SKM-1 (cell line): Measurements from ENCODE around the gene PLCL1.

ENCODE experiments used
- DNase-seq: peaks from one replicate; lab custom pipeline; 2025; ENCODE audit not compliant: unreplicated experiment; lab: John Stamatoyannopoulos, UW

PLCL1 gene

DNA sequence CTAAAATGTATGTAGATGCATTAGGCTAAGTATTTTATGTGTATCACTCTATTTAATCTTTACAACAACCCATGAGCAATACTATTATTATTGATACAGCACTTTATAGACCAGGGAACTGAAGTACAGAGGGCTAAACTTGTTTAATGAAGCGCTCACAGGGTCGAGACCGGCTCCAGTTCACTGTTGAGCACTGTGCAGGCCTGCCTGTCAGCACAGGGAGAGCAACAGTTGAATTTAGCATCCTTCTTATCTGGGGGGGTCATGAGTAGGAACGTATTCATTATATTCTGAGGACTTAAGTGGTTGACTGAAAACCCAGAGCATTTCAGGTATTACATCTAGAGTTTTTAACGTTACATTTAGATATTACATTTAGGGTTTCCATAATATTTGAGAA, 120.1 kb downstream of the PLCL1 start:
- DNase-seq: no peak

DNA sequence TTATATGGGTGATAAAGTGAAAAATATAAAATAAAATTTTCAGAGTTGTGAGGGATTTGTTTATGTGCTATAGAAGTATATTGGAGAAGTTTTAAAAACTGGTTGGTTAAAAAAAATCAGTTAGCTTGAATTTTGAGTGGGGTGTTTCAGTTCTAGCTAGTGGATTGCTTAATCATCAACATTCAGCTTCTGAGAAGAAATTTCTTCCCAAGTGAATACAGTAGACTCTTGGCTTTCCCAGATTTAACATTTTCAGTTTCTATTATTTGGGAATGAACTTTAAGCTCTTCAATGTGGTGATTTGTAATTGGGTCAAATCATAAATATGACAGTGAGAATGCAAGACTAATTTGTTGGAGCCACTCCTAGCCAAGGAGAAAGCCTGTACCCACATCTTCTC, 120.8 kb downstream of the PLCL1 start:
- no peak for DNase-seq

DNA sequence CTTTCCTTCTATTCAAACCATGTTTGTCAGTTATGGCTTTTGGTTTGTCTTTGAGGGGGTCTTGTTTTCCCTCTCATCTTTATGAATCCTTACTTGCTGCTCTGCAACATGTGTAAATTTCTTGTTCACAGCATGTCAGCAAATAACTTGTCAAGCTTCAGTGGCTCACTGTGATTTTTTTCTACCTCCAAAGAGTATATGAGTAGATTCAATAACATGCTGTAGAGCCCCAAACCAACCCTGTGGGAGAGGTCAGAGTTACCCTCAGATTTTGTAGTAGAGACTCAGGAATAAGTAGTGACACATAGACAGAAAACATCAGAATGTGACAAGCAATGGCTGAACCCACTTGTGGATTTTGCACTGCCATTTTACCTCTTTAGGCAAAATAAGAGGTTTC, 121.6 kb downstream of the PLCL1 start:
- DNase-seq: no peak

DNA sequence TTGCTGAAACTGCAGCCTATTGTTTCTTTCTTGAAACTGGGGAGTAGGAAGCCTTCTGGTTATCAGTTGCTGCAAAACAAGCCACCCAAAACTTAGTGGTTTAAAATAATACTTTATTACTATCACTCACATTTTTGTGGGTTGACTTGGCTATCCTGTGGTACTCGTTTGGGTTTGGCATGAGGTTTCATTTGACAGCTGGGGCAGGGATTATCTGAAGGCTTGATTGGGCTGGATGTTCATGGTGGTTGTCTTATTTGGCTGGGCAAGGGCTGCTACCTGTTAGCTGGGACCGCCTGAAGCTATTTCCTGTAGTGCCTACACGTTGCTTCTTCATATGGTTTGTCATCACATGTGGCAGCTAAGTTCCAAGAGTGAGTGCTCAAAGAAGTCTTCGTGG, 122.3 kb downstream of the PLCL1 start:
- no peak for DNase-seq

DNA sequence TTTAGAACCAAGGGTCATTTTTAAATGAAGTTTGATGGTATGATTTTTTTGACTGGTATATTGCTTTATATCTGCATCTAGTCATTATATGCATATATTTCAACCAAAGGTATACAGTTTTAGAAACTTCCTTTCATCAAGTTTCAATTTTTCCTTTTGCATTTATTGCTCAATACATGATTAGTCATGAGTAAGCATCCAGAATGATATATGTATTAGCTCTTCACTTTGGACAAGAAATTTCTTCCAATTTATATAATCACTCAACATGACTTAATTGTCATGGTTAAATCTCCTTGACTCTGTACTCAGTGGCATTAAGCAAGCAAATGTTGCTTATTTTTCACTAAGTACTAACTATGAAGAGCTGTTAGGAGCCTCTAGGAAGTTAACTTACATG, 123.6 kb downstream of the PLCL1 start:
- no peak for DNase-seq

DNA sequence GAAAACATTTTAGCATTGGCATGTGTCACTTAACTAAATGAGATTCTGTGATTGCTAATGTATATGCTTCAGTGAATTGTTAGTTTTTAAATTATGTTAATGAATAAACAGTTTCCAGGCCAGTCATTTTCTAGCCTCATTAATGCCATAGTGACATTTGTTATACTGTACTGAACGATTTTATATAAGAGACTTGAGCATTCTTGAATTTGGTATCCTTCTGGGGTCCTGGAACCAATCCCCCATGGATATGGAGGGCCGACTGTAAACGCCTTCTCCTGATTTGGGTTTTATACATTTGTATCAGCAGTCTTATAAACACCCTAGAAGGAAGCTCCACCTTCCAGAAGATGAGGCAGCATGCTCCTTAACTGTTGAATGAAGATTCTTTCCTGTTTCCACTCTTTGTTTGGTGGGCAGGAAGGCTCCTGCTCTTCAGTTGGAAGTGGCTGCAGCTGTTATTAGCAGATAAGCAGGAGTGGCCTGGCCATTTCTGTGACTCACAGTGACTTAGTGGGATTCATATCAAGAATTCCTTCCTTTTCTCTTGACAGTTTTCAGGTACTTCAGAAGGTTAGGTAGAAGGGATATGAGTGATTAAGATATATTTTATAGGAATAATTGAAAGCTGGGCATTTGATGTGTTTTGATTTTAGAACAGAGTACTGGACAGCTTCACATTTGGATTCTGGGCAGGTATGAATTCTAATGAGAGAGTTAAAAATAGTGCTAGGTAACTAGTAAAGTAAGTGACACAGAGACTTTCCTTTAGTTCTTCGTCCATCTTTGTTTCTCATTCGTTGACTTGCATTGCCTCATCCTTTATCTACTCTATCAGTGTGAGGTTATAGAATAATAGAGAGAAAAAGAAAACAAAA, 124.9 kb downstream of the PLCL1 start:
- DNase-seq: no peak

DNA sequence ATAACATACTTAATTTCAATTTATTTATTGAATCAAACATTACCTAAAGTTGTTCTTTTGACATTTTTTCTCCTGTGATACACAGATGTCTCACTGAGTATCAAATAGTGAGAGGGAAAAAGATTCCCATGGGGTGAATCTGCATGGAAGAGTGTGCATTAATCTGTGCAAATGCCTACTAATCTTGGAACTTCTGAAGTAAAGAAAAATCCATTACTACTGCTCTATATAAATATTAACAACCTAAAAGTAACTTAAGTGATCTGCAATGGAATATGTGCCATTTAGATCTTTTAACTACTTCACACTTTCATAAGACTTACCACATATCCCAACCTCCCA, 125.5 kb downstream of the PLCL1 start:
- no peak for DNase-seq

DNA sequence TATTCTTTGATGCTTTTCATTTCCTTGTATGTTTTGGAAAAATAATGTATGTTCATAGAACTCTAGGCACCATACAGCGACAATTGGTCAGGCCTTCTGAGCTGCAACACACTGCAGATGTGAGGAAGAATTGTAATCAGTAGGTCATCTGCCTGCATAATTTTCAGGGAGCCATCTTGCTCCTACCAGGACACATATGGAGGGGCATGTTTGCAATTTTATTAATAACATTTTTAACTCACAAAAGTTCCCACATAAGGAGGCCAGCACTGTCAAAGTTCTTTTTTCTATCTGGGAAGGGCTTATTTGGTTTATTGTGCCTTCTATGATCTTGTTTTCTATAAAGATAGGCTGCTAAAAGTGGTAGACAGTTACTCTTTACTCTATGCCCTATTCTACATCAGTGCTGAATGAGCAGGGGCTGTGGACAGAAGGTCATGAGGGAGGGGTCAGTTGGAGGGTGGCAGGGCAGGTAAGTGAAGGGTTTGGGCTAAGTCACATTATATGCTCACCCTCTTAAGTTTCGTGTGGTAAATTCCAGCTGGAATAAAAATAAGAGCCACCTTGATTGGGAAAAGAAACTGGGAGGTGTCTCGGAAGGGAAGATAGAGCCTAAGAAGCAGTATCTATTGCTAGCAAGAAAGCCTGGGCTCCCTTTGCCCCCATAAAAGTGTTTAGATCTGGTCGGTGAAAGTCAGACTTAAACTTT, 126.3 kb downstream of the PLCL1 start:
- no peak for DNase-seq

DNA sequence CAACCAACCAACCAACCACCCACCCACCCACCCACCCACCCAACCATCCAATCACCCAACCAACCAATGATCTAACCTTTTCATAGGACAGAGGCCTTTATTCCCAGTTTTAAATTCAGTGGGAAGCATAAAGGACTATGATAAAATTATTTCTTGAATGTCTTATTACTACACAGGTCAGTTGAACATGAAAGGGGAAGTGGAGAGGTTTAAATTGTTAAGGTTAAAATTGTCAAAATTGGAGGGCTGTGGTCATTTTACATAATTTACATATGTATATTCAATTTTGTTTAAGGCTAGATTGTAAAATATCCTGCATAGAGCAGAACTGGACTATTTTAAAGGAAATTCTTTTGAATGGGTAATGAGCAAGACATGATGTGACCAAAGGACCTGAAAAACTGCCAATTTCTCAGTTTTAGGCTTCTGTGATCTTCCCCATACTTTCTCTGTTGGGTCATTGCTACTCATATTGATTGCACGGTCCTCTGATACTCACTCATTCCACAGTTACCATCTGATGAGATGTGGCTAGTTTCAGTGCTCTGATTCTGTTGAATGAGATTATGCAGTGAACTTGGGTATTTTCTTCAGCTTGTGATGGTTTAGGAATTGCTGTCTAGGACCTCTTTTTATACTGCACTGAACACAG, 127.4 kb downstream of the PLCL1 start:
- DNase-seq: no peak

DNA sequence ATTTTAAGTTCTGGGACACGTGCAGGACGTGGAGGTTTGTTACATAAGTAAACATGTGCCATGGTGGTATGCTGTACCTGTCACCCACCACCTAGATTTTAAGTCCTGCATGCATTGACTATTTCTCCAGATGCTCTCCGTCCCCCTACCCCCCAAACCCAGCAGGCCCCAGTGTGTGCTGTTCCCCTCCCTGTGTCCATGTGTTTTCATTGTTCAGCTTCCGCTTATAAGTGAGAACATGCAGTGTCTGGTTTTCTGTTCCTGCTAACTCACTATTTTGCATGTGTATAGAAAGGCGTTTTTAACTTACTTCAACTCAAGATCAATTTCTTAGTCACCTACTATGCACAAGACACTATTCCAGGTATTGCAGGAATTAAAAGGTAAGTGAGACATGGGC, 128.0 kb downstream of the PLCL1 start:
- DNase-seq: no peak

DNA sequence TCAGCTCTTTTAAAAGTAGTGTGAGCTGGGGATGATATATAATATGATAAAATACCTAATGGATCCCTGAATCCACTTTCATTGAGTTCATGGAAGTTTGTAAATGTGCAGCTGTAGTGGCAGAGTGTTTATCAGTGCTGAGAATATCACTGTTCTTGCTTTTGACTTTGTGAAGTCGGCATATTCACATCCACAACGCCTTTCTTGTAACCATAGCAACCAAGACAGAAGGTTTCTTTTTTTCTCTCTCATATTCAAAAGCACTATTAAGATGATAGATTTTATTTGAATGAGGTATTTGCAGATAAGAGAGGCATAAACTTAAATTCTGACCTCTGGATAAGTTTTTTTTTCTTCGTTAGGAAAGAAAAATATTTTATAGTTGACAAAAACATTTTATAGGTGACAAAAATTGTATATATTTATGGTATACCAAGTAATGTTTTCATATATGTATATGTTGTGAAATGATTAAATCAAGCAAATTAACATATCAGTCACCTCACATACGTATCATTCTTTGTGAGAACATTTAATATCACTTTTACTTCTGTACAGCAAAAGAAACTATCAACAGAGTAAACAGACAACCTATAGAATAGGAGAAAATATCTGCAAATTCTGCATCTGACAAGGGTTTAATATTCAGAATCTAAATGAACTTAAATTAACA, 130.0 kb downstream of the PLCL1 start:
- no peak for DNase-seq

DNA sequence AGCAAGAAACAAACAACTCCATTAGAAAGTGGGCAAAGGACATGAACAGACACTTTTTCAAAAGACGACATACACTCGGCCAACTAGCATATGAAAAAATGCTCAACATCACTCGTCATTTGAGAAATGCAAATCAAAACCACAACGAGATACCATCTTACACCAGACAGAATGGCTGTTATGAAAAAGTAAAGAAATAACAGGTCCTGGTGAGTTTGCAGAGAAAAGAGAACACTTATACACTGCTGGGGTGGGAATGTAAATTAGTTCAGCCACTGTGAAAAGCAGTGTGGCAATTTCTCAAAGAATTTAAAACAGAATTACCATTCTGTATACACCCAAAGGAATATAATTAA, 130.5 kb downstream of the PLCL1 start:
- DNase-seq: no peak

DNA sequence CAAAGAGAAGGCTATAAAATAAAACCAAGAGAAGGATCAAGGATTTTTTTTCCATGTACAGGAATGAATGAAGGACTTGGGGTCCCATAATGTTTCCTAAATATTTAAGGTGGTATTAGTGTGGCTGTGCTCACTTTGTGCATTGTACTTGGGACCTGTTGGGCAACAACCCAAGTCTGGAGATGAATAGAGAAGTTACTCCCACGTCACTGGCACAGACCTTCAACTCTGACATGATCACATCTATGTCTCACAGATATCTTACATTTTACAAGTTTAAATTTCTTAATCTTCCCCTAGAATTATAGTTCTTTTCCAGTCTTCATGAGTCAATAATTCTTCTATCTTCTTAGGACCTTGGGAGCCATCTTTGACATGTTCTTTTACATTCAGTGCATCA, 133.4 kb downstream of the PLCL1 start:
- no peak for DNase-seq

DNA sequence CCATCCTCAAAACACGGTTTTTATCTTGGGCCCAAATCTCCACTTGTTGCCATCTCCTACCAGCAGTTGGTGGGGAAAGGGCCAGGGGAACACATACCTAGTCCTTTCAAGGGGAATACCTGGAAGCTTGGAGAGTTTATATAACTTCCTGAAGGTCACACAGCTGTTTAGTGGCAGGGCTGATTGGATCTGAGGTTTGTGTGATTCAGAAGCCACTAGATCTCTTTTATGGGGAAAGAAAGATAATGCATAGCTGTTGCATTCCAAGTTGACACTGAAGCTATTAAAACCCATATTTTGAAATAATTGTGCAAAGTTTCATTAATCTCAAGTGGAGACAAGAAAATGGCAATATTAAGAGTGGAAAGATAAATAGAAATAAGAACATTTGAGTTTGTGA, 134.2 kb downstream of the PLCL1 start:
- no peak for DNase-seq

DNA sequence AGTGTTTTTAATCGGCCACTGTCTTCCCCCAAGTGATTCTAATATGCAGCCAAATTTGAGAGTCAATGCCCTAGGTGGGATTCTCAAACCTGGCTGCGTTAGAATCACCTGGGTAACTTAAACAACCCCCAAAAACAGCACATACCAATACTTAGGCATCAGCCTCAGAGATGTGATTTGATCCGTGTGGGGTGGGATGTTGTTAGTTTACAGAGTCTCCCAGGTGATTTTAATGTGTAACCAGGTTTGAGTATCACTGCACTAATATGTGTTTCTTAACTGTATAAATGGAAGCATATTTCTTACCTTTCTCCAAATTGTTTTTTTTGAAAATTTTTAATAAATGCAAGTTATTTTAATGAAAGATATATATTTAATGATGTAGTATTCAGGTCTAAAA, 135.4 kb downstream of the PLCL1 start:
- DNase-seq: no peak

DNA sequence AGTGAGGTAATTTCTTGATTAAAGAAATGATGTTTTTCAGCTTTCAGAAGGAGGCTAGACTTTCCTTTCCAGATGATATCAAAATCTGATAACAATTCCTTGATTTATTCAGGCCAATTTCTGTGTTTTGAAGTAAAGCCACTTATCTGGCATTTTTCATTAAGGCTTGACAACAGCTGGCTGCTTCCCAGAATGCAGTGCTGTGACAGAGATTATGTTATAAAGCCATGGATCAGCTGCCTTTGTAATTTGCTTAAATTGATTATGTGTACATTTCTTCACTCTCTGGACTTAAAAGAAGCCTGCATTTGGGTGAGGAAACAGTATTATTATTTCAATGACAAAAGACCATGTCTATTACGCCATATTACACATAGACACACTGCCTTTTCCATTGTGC, 136.0 kb downstream of the PLCL1 start:
- DNase-seq: no peak

DNA sequence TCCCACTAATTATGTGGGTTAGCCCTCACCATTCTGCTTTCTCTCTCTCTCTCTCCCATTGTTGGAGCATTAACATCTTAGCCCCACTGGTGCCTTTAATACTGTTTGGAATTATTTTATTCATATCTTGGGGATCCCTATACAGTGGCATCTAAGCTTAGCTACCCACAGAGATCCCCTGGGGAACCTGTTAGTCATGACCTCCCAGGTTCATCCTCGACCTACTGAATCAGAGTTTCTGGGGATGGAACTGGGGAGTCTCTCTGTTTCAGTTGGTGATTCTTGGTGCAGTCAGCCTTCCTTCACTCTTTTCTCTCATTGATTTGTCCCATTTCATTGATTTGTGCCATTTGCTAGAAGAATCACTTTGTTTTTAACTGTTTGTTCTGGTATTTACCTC, 137.3 kb downstream of the PLCL1 start:
- DNase-seq: no peak

DNA sequence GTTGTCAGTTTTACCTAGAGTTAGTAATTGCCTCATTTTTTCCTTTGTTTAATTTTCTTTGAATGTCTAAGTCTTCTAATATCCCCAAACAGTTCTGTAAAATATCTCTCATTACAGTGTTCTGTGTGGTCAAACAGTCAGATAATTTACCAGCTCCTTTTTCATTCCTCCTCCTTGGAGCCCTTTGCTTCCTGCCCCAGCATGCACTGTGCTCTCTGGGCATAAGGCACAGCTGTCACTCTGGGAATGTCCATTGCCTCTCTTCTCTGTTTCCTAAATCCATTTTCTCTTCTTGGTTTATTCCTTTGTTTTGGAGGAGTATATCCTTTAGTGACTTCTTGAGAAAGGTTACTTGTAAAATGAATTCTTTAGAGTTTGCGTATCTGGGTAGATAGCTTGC, 139.3 kb downstream of the PLCL1 start:
- no peak for DNase-seq

DNA sequence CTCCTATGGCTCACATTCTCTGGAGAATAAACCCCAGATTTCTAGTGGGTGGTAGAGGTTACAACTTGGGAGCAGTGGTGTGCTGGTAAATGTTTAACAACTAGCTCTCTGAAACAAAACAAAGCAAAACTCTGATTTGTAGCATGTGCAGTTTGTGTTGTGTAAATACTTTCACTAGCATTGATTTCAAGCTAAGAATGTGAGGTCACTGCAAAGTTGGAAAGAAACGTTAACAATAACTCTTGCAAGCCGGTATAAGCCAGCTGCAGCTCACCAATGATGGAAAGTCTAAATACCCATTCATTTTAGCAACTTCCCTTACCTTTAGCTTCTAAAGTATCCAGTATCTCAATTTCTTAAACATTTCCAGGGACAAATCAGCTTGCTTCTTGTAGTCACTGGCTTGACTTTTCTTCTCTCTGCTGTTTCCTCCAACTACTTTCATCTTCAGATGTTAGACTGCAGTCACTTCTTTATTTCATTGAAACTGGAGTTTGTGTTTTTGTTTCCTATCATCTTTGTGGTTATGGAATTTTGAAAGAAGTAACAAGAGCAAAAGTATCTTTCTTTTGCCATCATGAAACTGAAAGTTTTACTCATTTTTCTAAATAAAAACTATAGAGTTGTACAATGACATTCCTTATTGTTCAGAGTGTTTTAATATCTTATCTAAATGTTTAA, 140.2 kb downstream of the PLCL1 start:
- no peak for DNase-seq

DNA sequence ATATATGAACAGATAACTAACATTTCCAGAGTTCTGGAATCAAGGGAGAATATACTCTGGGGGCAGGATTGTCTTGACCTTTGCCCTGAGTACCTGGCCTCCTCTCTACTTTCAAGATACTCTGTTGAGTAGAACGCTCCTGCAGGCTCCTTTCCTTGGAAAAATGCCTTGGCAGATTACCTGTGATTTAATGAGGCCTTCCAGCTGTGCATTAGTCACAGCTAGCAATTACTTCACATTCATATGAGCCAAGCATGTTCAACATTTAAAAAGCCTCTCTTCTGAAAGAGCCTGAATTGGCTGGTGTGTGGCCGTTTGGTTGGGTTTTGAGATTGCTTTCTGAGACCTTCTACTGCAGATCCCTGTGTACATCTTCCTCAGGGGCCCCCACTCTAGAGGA, 142.2 kb downstream of the PLCL1 start:
- DNase-seq: no peak

DNA sequence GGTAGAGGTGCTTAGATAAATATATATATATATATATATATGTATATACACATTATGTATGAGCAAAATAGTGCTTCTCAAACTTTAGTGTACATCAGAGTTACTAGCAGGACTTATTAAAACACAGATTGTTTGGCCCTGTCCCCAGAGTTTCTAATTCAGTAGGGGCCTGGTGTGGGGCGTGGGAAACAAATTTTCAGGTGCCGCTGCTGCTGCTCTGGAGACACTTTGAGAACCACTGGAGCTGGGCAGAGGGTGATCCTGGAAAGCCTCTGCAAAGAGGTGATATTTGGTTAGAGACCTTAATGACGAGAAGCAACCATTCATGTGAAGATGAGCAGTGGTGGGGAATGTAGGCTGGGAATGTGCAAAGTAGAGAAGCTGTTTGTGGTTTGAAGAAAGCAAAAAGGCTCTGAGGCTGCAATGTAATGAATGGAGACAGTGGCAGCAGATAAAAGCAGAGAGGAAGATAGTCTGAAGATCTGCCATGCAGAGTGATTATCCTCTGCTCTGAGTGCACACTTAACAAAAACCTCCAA, 142.9 kb downstream of the PLCL1 start:
- DNase-seq: no peak
